ENCODE data around the gene KISS1R. TPM values are rescaled to one million over a fixed set of nuclear protein-coding genes. Genes with fewer than 3 reads are reported as not detected.

Gene KISS1R
- polyA plus RNA-seq, 2 of the 4 experiments (the other 2 are of a cell fraction), result 0.14 to 0.79 TPM

GRCh38 chr19:926589-927350 is 9.6 kb downstream of the KISS1R start:
- Histone ChIP-seq H3K27ac (peak overlapping the region; percentile 99 to 100), H3K4me2 (peak overlapping the region; percentile 99), H3K4me1 (peaks cover 21% of the 10 kb centered on the region; the same call in 2 of the 3 replicates), H3K9me3 (no peaks in the 10 kb centered on the region), H3K4me3 (peak overlapping the region; percentile 91)
- under 1% methylated on average over 27 of the region's 52 CpGs for WGBS (ENCODE audit: missing lambda C conversion rate)
- POLR2A ChIA-PET, result interaction anchor here (0.7 kb wide), 1 partner anchor 203 kb away, joined by 8 read pairs; no protein-coding TSS in a partner anchor
- ATAC-seq, result no peak
- no peak for FAIRE-seq
- CTCF ChIA-PET, result no interaction called here
- no peak for TF ChIP-seq EP300 (IDR thresholded peaks at IDR 0.05)
- TF ChIP-seq CEBPB (IDR thresholded peaks at IDR 0.05), result peak; percentile 70 to 72
- DNase-seq (ENCODE audit: low read depth in 1 of 2, low spot score in 1 of 2), result peak in 1 of 2 experiments; percentile 48

GRCh38 chr19:927351-927779 is 10.2 kb downstream of the KISS1R start:
- peak overlapping the region; percentile 91 for H3K4me3 ChIP-seq
- FAIRE-seq (no peak), DNase-seq (ENCODE audit: low read depth in 1 of 2, low spot score in 1 of 2) (no peak), ATAC-seq (no peak)
- no CpG with 5 or more reads among the region's 15 CpGs for WGBS (ENCODE audit: missing lambda C conversion rate)
- CTCF ChIA-PET, result no interaction called here
- H3K4me1 ChIP-seq, result peaks cover 18% of the 10 kb centered on the region; the same call in 2 of the 3 replicates
- H3K27ac ChIP-seq, result peak overlapping the region; percentile 99 to 100
- POLR2A ChIA-PET, result interaction anchor here (0.7 kb wide), 1 partner anchor 204 kb away, joined by 8 read pairs; no protein-coding TSS in a partner anchor
- peak overlapping the region; percentile 99 for H3K4me2 ChIP-seq
- no peaks in the 10 kb centered on the region for H3K9me3 ChIP-seq
- TF ChIP-seq MAFK (IDR thresholded peaks at IDR 0.05; ENCODE audit: partially characterized antibody), result peak; percentile 45
- TF ChIP-seq ESRRA (IDR thresholded peaks at IDR 0.05; ENCODE audit: borderline replicate concordance, low read length), result no peak
- TF ChIP-seq GATA3 (IDR thresholded peaks at IDR 0.05; ENCODE audit: borderline replicate concordance), result no peak
- no peak for TF ChIP-seq RCOR1 (IDR thresholded peaks at IDR 0.05; ENCODE audit: low read depth, low read length)
- no peak for TF ChIP-seq FOSL2 (IDR thresholded peaks at IDR 0.05)
- no peak for TF ChIP-seq FOSL2 (CRISPR knock-in tag; IDR thresholded peaks at IDR 0.05)

GRCh38 chr19:927780-928401 is 10.8 kb downstream of the KISS1R start:
- no peak for DNase-seq (ENCODE audit: low read depth in 1 of 2, low spot score in 1 of 2)
- no peak for ATAC-seq
- Histone ChIP-seq H3K4me3 (peak overlapping the region; percentile 91; the same call in 2 of the 3 replicates), H3K4me1 (peaks cover 23% of the 10 kb centered on the region), H3K27ac (peak overlapping the region; percentile 99 to 100), H3K4me2 (peak overlapping the region; percentile 99), H3K9me3 (no peaks in the 10 kb centered on the region)
- ChIA-PET POLR2A (no interaction called here), CTCF (no interaction called here)
- no peak for FAIRE-seq
- 79% methylated on average over 3 of the region's 12 CpGs for WGBS (ENCODE audit: missing lambda C conversion rate)
- TF ChIP-seq SMC3 (IDR thresholded peaks at IDR 0.05) (no peak), ESRRA (IDR thresholded peaks at IDR 0.05; ENCODE audit: borderline replicate concordance, low read length) (no peak), HOXB5 (CRISPR knock-in tag; IDR thresholded peaks at IDR 0.05) (no peak), MAX (IDR thresholded peaks at IDR 0.05) (no peak), POLR2A (IDR thresholded peaks at IDR 0.05; ENCODE audit: low read length) (no peak), EP300 (IDR thresholded peaks at IDR 0.05) (no peak), ZFP36 (IDR thresholded peaks at IDR 0.05; ENCODE audit: borderline replicate concordance, partially characterized antibody) (no peak), ZSCAN20 (CRISPR knock-in tag; IDR thresholded peaks at IDR 0.05) (no peak), FOXS1 (CRISPR knock-in tag; IDR thresholded peaks at IDR 0.05) (no peak), MAZ (IDR thresholded peaks at IDR 0.05; ENCODE audit: borderline replicate concordance, low read depth, low read length) (no peak), FOSL2 (IDR thresholded peaks at IDR 0.05) (no peak), FOSL2 (CRISPR knock-in tag; IDR thresholded peaks at IDR 0.05) (no peak), KDM1A (IDR thresholded peaks at IDR 0.05; ENCODE audit: low read depth) (no peak), RCOR1 (IDR thresholded peaks at IDR 0.05; ENCODE audit: low read depth, low read length) (no peak), MYC (IDR thresholded peaks at IDR 0.05; ENCODE audit: borderline replicate concordance, low read length) (no peak), TFCP2L1 (CRISPR knock-in tag; IDR thresholded peaks at IDR 0.05) (no peak)
- TF ChIP-seq, protein P1, sequence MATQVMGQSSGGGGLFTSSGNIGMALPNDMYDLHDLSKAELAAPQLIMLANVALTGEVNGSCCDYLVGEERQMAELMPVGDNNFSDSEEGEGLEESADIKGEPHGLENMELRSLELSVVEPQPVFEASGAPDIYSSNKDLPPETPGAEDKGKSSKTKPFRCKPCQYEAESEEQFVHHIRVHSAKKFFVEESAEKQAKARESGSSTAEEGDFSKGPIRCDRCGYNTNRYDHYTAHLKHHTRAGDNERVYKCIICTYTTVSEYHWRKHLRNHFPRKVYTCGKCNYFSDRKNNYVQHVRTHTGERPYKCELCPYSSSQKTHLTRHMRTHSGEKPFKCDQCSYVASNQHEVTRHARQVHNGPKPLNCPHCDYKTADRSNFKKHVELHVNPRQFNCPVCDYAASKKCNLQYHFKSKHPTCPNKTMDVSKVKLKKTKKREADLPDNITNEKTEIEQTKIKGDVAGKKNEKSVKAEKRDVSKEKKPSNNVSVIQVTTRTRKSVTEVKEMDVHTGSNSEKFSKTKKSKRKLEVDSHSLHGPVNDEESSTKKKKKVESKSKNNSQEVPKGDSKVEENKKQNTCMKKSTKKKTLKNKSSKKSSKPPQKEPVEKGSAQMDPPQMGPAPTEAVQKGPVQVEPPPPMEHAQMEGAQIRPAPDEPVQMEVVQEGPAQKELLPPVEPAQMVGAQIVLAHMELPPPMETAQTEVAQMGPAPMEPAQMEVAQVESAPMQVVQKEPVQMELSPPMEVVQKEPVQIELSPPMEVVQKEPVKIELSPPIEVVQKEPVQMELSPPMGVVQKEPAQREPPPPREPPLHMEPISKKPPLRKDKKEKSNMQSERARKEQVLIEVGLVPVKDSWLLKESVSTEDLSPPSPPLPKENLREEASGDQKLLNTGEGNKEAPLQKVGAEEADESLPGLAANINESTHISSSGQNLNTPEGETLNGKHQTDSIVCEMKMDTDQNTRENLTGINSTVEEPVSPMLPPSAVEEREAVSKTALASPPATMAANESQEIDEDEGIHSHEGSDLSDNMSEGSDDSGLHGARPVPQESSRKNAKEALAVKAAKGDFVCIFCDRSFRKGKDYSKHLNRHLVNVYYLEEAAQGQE (IDR thresholded peaks at IDR 0.05), result no peak
- TF ChIP-seq, protein P2, sequence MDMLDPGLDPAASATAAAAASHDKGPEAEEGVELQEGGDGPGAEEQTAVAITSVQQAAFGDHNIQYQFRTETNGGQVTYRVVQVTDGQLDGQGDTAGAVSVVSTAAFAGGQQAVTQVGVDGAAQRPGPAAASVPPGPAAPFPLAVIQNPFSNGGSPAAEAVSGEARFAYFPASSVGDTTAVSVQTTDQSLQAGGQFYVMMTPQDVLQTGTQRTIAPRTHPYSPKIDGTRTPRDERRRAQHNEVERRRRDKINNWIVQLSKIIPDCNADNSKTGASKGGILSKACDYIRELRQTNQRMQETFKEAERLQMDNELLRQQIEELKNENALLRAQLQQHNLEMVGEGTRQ (IDR thresholded peaks at IDR 0.05), result no peak
